HepG2 (cell line): ENCODE results near the gene RAD51D. TPM values are rescaled to one million over a fixed set of nuclear protein-coding genes. Genes with fewer than 3 reads are reported as not detected.

Source experiments
- ARID2 ChIP-seq: sonication (generic); formaldehyde crosslinking; IDR thresholded peaks from 2 replicates; pipeline ENCODE4 v1.8.1; 2022; ENCODE audit warnings: mild to moderate bottlenecking, missing genetic modification reagents, borderline replicate concordance
- FOXC1 ChIP-seq: sonication (generic); formaldehyde crosslinking; IDR thresholded peaks from 2 replicates; pipeline ENCODE4 v1.8.0; 2022; ENCODE audit warnings: mild to moderate bottlenecking, missing genetic modification reagents, borderline replicate concordance
- HMGA1 ChIP-seq: sonication (generic); formaldehyde crosslinking; conservative IDR thresholded peaks from 2 replicates; pipeline ENCODE4 v1.4.0; 2020; ENCODE audit warnings: missing genetic modification reagents
- HOXA9 ChIP-seq: sonication (generic); formaldehyde crosslinking; IDR thresholded peaks from 2 replicates; pipeline ENCODE4 v1.8.1; 2022; ENCODE audit warnings: missing genetic modification reagents, mild to moderate bottlenecking, moderate library complexity, borderline replicate concordance
- HOXD1 ChIP-seq: sonication (generic); formaldehyde crosslinking; IDR thresholded peaks from 2 replicates; pipeline ENCODE4 v1.5.0; 2020; ENCODE audit warnings: missing genetic modification reagents
- MEIS2 ChIP-seq: sonication (generic); formaldehyde crosslinking; IDR thresholded peaks from 2 replicates; pipeline ENCODE4 v1.9.0; 2021; ENCODE audit warnings: mild to moderate bottlenecking, missing genetic modification reagents
- PHF20 ChIP-seq: sonication (generic); formaldehyde crosslinking; IDR thresholded peaks from 2 replicates; pipeline ENCODE4 v1.5.0; 2020; ENCODE audit warnings: mild to moderate bottlenecking, missing genetic modification reagents
- RBAK ChIP-seq: sonication (generic); formaldehyde crosslinking; IDR thresholded peaks from 2 replicates; pipeline ENCODE4 v1.5.1; 2020; ENCODE audit warnings: mild to moderate bottlenecking, missing genetic modification reagents
- SSRP1 ChIP-seq: IDR thresholded peaks from 2 replicates; pipeline ENCODE4 v1.6.1; 2016; ENCODE audit warnings: control low read depth
- STAG1 ChIP-seq: sonication (generic); formaldehyde crosslinking; IDR thresholded peaks from 2 replicates; pipeline ENCODE4 v1.4.0; 2020; ENCODE audit warnings: missing genetic modification reagents
- SUZ12 ChIP-seq: fragments of 150-350 bp; IDR thresholded peaks from 2 replicates; pipeline ENCODE4 v1.6.1; 2014; ENCODE audit warnings: low read depth, low read length
- TEAD2 ChIP-seq: sonication (generic); formaldehyde crosslinking; IDR thresholded peaks from 2 replicates; pipeline ENCODE4 v1.9.0; 2021; ENCODE audit warnings: missing genetic modification reagents
- TGIF2 ChIP-seq: IDR thresholded peaks from 2 replicates; pipeline ENCODE4 v1.6.1; 2016; ENCODE audit warnings: control low read depth, missing compliant biosample characterization
- THAP7 ChIP-seq: sonication (generic); formaldehyde crosslinking; IDR thresholded peaks from 2 replicates; pipeline ENCODE4 v1.8.1; 2023; ENCODE audit warnings: mild to moderate bottlenecking, missing genetic modification reagents
- TMF1 ChIP-seq: sonication (generic); formaldehyde crosslinking; IDR thresholded peaks from 2 replicates; pipeline ENCODE4 v1.8.1; 2022; ENCODE audit warnings: low read depth, missing genetic modification reagents
- U2AF2 ChIP-seq: fragments of 200-400 bp; formaldehyde crosslinking; IDR thresholded peaks from 2 replicates; pipeline ENCODE4 v1.6.1; 2017; ENCODE audit warnings: low read depth, mild to moderate bottlenecking, low read length
- ZFP90 ChIP-seq: sonication (generic); formaldehyde crosslinking; IDR thresholded peaks from 2 replicates; pipeline ENCODE4 v1.8.0; 2022; ENCODE audit warnings: missing genetic modification reagents, mild to moderate bottlenecking, inconsistent platforms, borderline replicate concordance
- ZNF234 ChIP-seq: sonication (generic); formaldehyde crosslinking; conservative IDR thresholded peaks from 2 replicates; pipeline ENCODE4 v1.5.1; 2020; ENCODE audit warnings: mild to moderate bottlenecking, missing genetic modification reagents
- ZNF629 ChIP-seq: sonication (generic); formaldehyde crosslinking; conservative IDR thresholded peaks from 2 replicates; pipeline ENCODE4 v1.5.0; 2020; ENCODE audit warnings: missing genetic modification reagents
- ZNF724P ChIP-seq: sonication (generic); formaldehyde crosslinking; IDR thresholded peaks from 2 replicates; pipeline ENCODE4 v1.8.0; 2022; ENCODE audit warnings: missing genetic modification reagents, borderline replicate concordance
- ZNF768 ChIP-seq: sonication (generic); formaldehyde crosslinking; IDR thresholded peaks from 2 replicates; pipeline ENCODE4 v1.4.0; 2020; ENCODE audit warnings: missing genetic modification reagents
- ZNF850 ChIP-seq: sonication (generic); formaldehyde crosslinking; conservative IDR thresholded peaks from 2 replicates; pipeline ENCODE4 v1.9.0; 2021; ENCODE audit warnings: mild to moderate bottlenecking, missing genetic modification reagents
- polyA plus RNA-seq, 8 experiments: library from polyadenylated mRNA; depleted of rRNA in 3 of 8; stranded (reverse) in 7 of 8; unstranded in 1 of 8; fragments of >200 nt; fragmentation: Illumina TruSeq in 4 of 8; extraction: Trizol in 4 of 8; gene quantifications; 2 replicates each; pipeline versions ENCODE4 v1.2.1 to v1.2.3, GENCODE V29; 2011 to 2016; ENCODE audit warnings: low read depth in 4 of 8, missing spikeins in 1 of 8, mixed read lengths in 1 of 8; ENCODE audit not compliant: insufficient read depth in 1 of 8
- total RNA-seq, 5 experiments: library from RNA; depleted of rRNA; stranded (reverse); fragments of >200 nt; fragmentation: Illumina TruSeq; extraction: Trizol; gene quantifications; 2 replicates each; pipeline ENCODE4 v1.2.3, GENCODE V29; 2016; ENCODE audit warnings: low read depth in 1 of 5
- TF ChIP-seq, protein P1 (sequence below): sonication (generic); formaldehyde crosslinking; IDR thresholded peaks from 2 replicates; pipeline ENCODE4 v1.5.0; 2020; ENCODE audit warnings: missing genetic modification reagents
- TF ChIP-seq, protein P2 (sequence below): sonication (generic); formaldehyde crosslinking; IDR thresholded peaks from 2 replicates; pipeline ENCODE4 v1.5.0; 2020; ENCODE audit warnings: mild to moderate bottlenecking, missing genetic modification reagents, borderline replicate concordance
- TF ChIP-seq, protein P3 (sequence below): IDR thresholded peaks from 2 replicates; pipeline ENCODE4 v1.6.1; 2016; ENCODE audit warnings: missing compliant biosample characterization, missing genetic modification reagents, borderline replicate concordance

Gene RAD51D
- total and polyA plus RNA-seq, 2 of the 13 experiments (the other 11 are each of a cell fraction or from before 2014, with no cell fraction given), result 6.7 to 13.1 TPM

- peak; percentile 22; the same call in 1 of the 2 replicates for TF ChIP-seq ZNF724P (CRISPR knock-in tag)
- no peak for TF ChIP-seq HOXD1 (CRISPR knock-in tag)
- no peak for TF ChIP-seq ZNF629 (CRISPR knock-in tag)
- TF ChIP-seq ARID2 (CRISPR knock-in tag), result no peak
- TF ChIP-seq SSRP1, result no peak
- TF ChIP-seq, protein P1, sequence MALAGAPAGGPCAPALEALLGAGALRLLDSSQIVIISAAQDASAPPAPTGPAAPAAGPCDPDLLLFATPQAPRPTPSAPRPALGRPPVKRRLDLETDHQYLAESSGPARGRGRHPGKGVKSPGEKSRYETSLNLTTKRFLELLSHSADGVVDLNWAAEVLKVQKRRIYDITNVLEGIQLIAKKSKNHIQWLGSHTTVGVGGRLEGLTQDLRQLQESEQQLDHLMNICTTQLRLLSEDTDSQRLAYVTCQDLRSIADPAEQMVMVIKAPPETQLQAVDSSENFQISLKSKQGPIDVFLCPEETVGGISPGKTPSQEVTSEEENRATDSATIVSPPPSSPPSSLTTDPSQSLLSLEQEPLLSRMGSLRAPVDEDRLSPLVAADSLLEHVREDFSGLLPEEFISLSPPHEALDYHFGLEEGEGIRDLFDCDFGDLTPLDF (CRISPR knock-in tag), result no peak
- TF ChIP-seq, protein P2, sequence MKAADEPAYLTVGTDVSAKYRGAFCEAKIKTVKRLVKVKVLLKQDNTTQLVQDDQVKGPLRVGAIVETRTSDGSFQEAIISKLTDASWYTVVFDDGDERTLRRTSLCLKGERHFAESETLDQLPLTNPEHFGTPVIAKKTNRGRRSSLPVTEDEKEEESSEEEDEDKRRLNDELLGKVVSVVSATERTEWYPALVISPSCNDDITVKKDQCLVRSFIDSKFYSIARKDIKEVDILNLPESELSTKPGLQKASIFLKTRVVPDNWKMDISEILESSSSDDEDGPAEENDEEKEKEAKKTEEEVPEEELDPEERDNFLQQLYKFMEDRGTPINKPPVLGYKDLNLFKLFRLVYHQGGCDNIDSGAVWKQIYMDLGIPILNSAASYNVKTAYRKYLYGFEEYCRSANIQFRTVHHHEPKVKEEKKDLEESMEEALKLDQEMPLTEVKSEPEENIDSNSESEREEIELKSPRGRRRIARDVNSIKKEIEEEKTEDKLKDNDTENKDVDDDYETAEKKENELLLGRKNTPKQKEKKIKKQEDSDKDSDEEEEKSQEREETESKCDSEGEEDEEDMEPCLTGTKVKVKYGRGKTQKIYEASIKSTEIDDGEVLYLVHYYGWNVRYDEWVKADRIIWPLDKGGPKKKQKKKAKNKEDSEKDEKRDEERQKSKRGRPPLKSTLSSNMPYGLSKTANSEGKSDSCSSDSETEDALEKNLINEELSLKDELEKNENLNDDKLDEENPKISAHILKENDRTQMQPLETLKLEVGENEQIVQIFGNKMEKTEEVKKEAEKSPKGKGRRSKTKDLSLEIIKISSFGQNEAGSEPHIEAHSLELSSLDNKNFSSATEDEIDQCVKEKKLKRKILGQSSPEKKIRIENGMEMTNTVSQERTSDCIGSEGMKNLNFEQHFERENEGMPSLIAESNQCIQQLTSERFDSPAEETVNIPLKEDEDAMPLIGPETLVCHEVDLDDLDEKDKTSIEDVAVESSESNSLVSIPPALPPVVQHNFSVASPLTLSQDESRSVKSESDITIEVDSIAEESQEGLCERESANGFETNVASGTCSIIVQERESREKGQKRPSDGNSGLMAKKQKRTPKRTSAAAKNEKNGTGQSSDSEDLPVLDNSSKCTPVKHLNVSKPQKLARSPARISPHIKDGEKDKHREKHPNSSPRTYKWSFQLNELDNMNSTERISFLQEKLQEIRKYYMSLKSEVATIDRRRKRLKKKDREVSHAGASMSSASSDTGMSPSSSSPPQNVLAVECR (CRISPR knock-in tag), result peak; percentile 58; the same call in 1 of the 2 replicates
- no peak for TF ChIP-seq ZFP90 (CRISPR knock-in tag)
- TF ChIP-seq MEIS2, result peak; percentile 25; the same call in 1 of the 2 replicates
- TF ChIP-seq STAG1, result peak; percentile 75
- TF ChIP-seq, protein P3, sequence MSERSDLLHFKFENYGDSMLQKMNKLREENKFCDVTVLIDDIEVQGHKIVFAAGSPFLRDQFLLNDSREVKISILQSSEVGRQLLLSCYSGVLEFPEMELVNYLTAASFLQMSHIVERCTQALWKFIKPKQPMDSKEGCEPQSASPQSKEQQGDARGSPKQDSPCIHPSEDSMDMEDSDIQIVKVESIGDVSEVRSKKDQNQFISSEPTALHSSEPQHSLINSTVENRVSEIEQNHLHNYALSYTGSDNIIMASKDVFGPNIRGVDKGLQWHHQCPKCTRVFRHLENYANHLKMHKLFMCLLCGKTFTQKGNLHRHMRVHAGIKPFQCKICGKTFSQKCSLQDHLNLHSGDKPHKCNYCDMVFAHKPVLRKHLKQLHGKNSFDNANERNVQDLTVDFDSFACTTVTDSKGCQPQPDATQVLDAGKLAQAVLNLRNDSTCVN (CRISPR knock-in tag), result no peak
- TF ChIP-seq TGIF2 (CRISPR knock-in tag), result no peak
- TF ChIP-seq RBAK (CRISPR knock-in tag), result no peak
- TF ChIP-seq ZNF850 (CRISPR knock-in tag), result no peak
- TF ChIP-seq ZNF768 (CRISPR knock-in tag), result no peak
- TF ChIP-seq ZNF234, result 0 out of 2 replicates have a peak, but pooled peaks have one; percentile 45
- no peak for TF ChIP-seq FOXC1 (CRISPR knock-in tag)
- no peak for TF ChIP-seq HOXA9 (CRISPR knock-in tag)
- no peak for TF ChIP-seq TEAD2
- TF ChIP-seq PHF20 (CRISPR knock-in tag), result 0 out of 2 replicates have a peak, but pooled peaks have one; percentile 13
- TF ChIP-seq HMGA1, result no peak
- no peak for TF ChIP-seq TMF1
- TF ChIP-seq U2AF2, result no peak
- no peak for TF ChIP-seq SUZ12
- TF ChIP-seq THAP7 (CRISPR knock-in tag), result no peak
Observed at GRCh38 chr17:35088881-35089585, 30.6 kb downstream of the RAD51D start (continued).
